BJ (cell line): ENCODE data around the gene GCHFR. TPM values are rescaled to one million over a fixed set of nuclear protein-coding genes. Genes with fewer than 3 reads are reported as not detected.

ENCODE experiments used
- CTCF ChIA-PET: fragments of 350-600 bp; formaldehyde crosslinking; extraction: SDS; loops from one replicate; lab custom pipeline; 2021; ENCODE audit warnings: antibody characterized with exemption, inconsistent platforms; lab: Yijun Ruan, JAX
- POLR2A ChIA-PET: fragments of 300-600 bp; sonication (Branson Sonifier 250); formaldehyde crosslinking; extraction: SDS; loops from one replicate; lab custom pipeline; 2021; ENCODE audit warnings: antibody characterized with exemption; lab: Charles Lee
- DNase-seq: peaks from one replicate; pipeline ENCODE4 v3.0.0-alpha.2; 2011; ENCODE audit warnings: low read depth
- H3K27me3 ChIP-seq: 2 replicates; pipeline ENCODE4 v1.6.0; 2011; ENCODE audit warnings: low read length; ENCODE audit not compliant: control insufficient read depth, insufficient read depth
- H3K36me3 ChIP-seq: 2 replicates; pipeline ENCODE4 v1.5.1; 2011; ENCODE audit warnings: low read length; ENCODE audit not compliant: control insufficient read depth, insufficient read depth
- H3K4me3 ChIP-seq: 2 replicates; pipeline ENCODE4 v1.5.1; 2011; ENCODE audit warnings: low read depth, mild to moderate bottlenecking, control low read depth, low read length
- polyA plus RNA-seq: library from polyadenylated mRNA; depleted of rRNA; stranded (reverse); fragments of >200 nt; gene quantifications from 2 replicates; pipeline ENCODE4 v1.2.3, GENCODE V29; 2011
- TF ChIP-seq, protein P1 (sequence below): IDR thresholded peaks from 2 replicates; pipeline ENCODE4 v1.5.1; 2011; ENCODE audit warnings: low read depth, mild to moderate bottlenecking, control low read depth, inconsistent platforms, low read length, moderate library complexity; ENCODE audit not compliant: insufficient read depth

The GCHFR gene
- polyA plus RNA-seq, 1 experiment: 2.5 TPM

DNA sequence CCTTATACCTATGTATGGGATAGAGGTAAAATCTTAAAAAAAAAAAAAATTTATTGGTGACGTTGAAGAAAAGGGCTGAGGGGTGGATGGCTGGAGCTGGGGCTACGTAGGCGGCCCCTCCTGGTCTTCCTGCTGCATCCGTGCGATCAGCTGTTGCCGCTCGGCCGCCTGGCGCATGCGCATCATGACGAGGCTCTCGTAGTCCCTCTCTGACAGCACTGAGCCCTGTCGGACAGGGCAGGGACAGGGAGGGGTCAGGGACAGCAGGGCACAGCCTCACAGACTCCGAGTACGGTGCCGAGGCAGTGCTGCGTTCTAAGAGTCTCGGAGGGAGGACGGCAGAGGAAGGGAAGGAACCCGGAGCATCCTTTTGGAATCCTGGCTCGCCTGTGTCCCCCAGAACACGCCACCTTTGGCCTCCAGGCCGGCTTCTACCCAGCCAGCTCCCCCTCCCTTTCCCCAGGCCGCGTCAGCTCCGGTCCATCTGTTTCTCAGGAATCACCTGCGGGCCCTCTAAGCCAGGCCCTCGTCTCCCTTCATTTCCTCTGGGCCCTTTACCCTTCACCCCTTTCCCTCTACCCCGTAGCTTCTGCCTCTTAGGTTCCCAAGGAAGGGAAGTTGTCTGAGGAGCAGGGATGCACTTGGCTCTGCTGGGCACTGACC, 4.1 kb downstream of the GCHFR start:
- no peak for DNase-seq
- CTCF ChIA-PET: interaction anchor here (1.0 kb wide), 2 partner anchors 21 to 90 kb away, joined by 3 to 4 read pairs; no protein-coding TSS in a partner anchor
- no peak overlapping the region for H3K4me3 ChIP-seq
- H3K27me3 ChIP-seq: no peaks in the 10 kb centered on the region
- TF ChIP-seq, protein P1, sequence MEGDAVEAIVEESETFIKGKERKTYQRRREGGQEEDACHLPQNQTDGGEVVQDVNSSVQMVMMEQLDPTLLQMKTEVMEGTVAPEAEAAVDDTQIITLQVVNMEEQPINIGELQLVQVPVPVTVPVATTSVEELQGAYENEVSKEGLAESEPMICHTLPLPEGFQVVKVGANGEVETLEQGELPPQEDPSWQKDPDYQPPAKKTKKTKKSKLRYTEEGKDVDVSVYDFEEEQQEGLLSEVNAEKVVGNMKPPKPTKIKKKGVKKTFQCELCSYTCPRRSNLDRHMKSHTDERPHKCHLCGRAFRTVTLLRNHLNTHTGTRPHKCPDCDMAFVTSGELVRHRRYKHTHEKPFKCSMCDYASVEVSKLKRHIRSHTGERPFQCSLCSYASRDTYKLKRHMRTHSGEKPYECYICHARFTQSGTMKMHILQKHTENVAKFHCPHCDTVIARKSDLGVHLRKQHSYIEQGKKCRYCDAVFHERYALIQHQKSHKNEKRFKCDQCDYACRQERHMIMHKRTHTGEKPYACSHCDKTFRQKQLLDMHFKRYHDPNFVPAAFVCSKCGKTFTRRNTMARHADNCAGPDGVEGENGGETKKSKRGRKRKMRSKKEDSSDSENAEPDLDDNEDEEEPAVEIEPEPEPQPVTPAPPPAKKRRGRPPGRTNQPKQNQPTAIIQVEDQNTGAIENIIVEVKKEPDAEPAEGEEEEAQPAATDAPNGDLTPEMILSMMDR: no peak
- POLR2A ChIA-PET: no interaction called here
- peaks cover 10% of the 10 kb centered on the region for H3K36me3 ChIP-seq

DNA sequence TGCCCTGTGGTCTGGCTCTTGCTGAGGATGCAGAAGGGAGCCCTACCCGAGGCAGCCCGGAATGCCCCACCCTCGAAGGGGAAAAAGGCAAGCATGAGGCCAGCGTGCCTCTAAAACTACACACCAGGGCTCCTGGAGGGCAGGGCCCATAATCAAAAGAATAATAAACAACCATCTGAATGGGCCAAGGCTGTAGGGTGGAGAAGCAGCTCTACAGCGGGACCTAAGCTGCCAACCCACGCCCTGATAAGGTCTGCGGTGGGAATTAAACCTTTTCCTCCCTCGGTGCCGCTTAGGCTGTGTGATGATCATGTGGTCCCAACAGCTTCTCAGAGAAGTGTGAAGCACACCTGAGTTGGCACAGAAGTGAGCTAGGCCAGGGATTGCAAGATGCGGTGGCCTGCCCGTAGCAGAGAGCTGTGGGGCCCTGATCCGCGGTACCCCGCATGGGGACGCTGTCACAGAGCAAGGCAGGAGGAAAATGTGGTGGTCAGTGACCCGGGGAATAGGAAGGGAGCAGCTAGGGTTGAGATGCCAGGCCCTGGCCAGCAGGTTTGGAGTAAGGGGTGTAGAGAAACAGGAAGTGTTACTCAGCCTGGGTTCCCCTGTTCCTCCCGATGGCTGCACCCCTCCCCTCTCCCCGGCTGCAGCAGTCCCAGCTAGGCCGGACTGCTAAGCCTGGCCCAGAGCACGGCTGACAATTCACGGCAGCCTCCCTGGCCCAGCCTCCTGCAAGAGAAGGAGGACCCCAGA, 4.8 kb downstream of the GCHFR start:
- Histone ChIP-seq H3K27me3 (no peaks in the 10 kb centered on the region), H3K4me3 (no peak overlapping the region), H3K36me3 (peaks cover 12% of the 10 kb centered on the region)
- CTCF ChIA-PET: interaction anchor here (1.0 kb wide), 2 partner anchors 22 to 89 kb away, joined by 3 to 4 read pairs; no protein-coding TSS in a partner anchor
- TF ChIP-seq, protein P1: no peak
- DNase-seq: no peak
- POLR2A ChIA-PET: no interaction called here

DNA sequence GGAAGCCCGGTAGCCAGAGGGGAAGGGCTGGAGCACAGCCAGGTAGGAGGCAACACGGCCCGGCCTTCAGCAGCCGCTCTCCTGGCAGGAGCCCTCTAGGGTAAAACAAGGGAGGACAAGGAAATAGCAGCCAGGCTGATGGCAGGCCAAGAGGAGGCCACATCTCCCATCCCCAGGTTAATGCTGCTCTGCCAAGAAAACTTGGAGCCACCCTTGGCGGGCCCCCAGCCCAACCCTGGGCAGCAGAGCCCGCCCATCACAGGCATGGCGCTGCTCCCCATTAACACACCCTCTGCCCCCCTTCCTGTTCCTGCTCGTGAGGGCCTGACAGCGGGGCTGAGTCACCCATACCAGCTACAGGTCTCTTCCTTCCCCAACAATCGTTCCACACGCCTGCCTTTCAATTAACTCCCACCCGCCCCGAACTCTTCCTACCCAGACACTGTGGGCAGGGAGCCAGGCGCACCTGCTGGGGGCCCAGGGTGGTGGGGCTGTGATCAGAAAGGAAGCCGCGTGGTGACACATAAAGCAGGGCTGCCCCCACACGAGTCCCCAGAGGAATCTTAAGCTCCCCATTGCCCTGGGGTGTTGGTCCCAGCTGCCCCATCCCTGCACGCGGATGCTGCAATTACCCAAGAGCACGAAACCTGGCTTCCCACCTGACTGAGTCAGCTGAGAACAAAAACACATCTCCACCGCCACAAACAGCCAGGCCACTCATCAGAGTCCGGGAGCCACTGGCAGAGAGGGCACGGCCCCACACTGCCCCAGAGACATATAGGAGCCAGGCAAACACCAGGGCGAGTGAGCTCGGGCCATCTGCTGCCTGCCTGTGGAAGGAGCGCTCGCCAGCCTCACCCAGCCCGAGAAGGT, 5.6 kb downstream of the GCHFR start, which contains the start of gene C15orf62:
Gene C15orf62, plus strand, starts transcription at position 707 of the 873 bp plus-strand sequence. CDS start 516 bp downstream, outside the sequence.
- no peak for DNase-seq
- peaks cover 17% of the 10 kb centered on the region for H3K36me3 ChIP-seq
- no peaks in the 10 kb centered on the region for H3K27me3 ChIP-seq
- ChIA-PET CTCF (interaction anchor here (0.9 kb wide), 1 partner anchor 90 kb away, joined by 3 read pairs; no protein-coding TSS in a partner anchor), POLR2A (no interaction called here)
- TF ChIP-seq, protein P1: no peak
- H3K4me3 ChIP-seq: no peak within 1 kb of the TSS

DNA sequence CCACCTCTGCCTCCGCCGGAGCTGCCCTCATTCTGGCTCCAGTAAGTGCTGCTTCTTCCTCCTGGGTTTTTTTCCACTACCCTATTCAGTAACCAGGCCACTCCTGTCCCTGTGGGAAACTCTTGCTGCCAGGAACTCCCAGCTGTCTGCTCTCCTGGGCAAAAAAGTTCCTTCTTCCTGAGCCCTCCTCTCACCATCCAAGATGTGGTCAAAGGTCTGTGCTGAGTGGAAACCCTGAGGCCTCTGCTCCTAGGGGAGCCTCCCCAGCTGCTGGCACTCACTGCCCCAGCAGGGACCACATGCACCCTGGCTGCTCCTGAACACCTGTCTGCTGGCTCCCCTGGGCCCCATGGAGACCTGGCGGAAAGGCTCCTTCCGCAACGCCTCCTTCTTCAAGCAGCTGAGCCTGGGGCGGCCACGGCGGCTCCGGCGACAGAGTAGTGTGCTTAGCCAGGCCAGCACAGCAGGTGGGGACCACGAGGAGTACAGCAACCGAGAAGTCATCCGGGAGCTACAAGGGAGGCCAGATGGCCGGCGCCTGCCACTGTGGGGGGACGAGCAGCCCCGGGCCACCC, 6.4 kb downstream of the GCHFR start:
- ChIA-PET CTCF (interaction anchor here (0.8 to 0.9 kb wide), 2 partner anchors 11 to 89 kb away, joined by 3 read pairs; no protein-coding TSS in a partner anchor), POLR2A (no interaction called here)
- Histone ChIP-seq H3K27me3 (no peaks in the 10 kb centered on the region), H3K36me3 (peaks cover 20% of the 10 kb centered on the region), H3K4me3 (no peak overlapping the region)
- DNase-seq: no peak
- TF ChIP-seq, protein P1: no peak
